22Rv1 (cell line): ENCODE data around the gene SAMD13.

Experiments
- H3K27ac ChIP-seq: fragments of 450-650 bp; 2 replicates; pipeline ENCODE4 v1.5.1; 2017
- ZFX ChIP-seq: fragments of 450-650 bp; IDR thresholded peaks from 2 replicates; pipeline ENCODE4 v1.6.1; 2017; ENCODE audit warnings: antibody characterized with exemption, borderline replicate concordance
- TF ChIP-seq, protein P1 (sequence below): fragments of 450-650 bp; IDR thresholded peaks from 2 replicates; pipeline ENCODE4 v1.5.1; 2017; ENCODE audit warnings: mild to moderate bottlenecking

Gene SAMD13

DNA sequence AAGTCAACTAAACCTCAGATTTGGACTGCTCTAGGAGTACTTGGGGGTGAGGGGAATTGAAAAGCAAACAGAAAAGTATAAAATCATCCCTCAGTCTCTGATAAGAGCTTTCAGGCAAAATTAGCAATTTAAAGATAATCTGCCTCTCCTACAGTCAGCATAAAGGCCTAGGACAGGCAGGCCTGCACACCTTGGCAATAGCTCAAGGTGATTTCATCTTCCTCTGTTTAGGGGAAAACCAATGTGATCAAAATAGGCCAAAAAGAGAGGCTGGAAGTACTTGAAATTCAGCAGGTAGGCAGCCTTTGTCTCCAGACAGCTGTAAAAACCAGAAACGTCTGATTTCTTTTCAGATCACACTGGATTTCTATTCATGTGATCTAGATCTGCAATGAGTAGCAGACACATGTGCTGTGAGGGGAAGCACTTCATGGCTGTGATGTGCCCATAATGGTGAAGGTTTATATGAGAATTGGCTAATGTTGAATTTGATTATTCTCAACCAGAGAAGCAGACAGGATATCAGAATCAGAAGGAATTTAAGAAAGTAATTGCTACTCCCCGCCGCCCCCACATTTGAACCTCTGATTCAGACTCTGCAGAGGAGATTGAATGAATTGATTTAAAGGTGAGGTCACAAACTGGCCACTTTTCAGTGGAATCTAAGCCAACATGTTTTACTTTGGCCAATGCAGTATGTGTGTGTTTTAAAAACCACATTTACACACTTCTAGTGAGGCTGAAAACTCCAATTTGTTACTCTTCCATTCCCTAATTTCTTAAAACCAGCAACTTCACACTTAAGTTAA is 51.0 kb downstream of the SAMD13 start:
- no peak overlapping the region for H3K27ac ChIP-seq
- TF ChIP-seq, protein P1, sequence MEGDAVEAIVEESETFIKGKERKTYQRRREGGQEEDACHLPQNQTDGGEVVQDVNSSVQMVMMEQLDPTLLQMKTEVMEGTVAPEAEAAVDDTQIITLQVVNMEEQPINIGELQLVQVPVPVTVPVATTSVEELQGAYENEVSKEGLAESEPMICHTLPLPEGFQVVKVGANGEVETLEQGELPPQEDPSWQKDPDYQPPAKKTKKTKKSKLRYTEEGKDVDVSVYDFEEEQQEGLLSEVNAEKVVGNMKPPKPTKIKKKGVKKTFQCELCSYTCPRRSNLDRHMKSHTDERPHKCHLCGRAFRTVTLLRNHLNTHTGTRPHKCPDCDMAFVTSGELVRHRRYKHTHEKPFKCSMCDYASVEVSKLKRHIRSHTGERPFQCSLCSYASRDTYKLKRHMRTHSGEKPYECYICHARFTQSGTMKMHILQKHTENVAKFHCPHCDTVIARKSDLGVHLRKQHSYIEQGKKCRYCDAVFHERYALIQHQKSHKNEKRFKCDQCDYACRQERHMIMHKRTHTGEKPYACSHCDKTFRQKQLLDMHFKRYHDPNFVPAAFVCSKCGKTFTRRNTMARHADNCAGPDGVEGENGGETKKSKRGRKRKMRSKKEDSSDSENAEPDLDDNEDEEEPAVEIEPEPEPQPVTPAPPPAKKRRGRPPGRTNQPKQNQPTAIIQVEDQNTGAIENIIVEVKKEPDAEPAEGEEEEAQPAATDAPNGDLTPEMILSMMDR = no peak
- TF ChIP-seq ZFX = no peak

DNA sequence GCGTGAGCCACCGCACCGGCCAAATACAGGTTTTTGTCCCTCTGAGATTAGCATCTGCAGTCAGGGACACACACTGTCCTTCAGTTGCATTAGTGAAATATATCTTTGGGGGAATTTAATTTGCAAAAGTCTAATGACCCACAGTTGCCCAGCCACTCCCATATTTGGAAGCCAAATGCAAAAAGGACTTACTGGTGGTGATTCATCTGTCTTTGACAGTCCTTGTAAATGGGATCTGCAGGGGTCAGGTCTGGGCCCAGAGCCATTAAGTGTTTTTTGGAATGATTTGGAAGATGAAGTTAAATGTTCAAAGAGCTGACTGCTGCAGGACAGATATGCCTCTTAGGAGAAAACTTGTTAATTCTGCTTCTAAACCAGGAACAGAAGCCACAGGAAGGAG is 52.2 kb downstream of the SAMD13 start:
- H3K27ac ChIP-seq = no peak overlapping the region
- TF ChIP-seq, protein P1 = no peak

DNA sequence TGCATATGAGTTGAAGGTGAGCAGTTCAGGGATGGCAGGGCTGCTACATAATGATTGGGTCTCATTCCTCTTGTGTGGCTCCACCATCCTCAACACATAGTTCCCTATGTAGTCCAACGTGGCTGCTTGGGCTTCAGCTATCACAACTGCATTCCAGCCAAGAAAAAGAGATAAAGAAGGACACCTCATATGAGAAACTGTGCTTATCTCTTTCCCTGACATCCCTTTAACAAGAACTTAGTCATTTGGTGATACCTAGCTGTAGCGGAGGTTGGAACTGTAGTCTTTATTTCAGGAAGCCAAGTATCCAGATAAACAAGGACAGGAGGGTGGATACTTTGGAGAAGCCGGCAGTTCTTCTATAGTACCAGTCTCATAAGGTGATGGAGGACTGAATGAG is 54.0 kb downstream of the SAMD13 start:
- H3K27ac ChIP-seq = no peak overlapping the region
- TF ChIP-seq ZFX = no peak
- TF ChIP-seq, protein P1 = no peak

DNA sequence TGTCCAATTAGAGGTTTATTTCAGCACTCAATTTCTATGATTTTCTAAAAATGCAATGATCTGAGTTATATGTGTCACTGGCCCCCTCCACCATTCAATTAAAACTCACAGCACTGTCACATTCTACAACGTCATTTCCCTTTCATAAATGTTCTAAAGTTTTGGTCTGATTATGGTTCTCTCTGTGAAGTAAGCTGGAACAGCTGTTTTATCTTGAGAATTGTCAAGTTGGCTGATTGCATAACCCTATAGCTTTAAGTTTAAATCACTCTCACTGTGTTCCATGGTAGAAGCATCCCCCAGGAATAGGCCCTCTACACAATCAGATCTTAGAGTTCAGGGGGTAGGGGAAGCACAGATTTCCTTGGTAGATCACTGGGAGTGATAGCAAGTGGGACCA is 55.4 kb downstream of the SAMD13 start:
- H3K27ac ChIP-seq = no peak overlapping the region
- no peak for TF ChIP-seq ZFX
- TF ChIP-seq, protein P1 = no peak

DNA sequence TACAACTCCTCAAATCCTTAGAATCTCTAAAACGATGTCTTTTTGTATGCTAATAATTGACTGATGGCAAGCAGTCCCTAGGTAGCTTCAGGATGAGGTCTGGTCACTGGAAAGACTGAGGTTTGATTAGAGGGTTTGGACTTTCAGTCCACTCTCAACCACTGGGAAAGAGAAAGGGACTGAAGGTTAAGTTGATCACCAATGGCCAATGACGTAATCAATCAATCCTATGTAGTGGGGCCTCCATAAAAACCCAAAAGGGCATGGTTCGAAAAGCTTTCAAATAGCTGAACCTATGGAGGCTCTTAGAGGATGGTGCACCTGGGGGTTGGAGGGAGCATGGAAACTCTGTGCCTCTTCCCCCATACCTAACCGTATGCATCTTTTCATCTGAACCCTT is 57.2 kb downstream of the SAMD13 start:
- TF ChIP-seq ZFX = no peak
- TF ChIP-seq, protein P1 = no peak
- H3K27ac ChIP-seq = no peak overlapping the region

DNA sequence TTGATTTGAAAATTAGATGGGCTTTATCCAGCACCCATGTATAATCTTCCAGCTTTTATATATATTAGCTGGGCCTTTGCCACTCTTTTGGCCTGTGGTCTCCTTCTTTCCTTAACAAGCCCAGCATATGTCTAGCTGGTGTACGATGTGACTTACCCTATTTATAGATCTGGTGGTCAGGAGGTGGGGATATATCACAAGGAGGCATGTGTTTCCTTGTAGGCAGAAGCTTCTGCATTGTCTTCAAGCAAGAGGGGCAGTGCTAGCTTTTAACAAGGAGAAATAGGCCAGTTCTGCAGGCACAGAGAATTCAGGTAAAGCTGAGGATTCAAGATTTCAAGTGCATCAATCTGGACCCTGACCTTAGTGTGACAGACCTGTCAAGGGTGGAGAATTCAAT is 58.8 kb downstream of the SAMD13 start:
- TF ChIP-seq, protein P1 = no peak
- TF ChIP-seq ZFX = no peak
- no peak overlapping the region for H3K27ac ChIP-seq

DNA sequence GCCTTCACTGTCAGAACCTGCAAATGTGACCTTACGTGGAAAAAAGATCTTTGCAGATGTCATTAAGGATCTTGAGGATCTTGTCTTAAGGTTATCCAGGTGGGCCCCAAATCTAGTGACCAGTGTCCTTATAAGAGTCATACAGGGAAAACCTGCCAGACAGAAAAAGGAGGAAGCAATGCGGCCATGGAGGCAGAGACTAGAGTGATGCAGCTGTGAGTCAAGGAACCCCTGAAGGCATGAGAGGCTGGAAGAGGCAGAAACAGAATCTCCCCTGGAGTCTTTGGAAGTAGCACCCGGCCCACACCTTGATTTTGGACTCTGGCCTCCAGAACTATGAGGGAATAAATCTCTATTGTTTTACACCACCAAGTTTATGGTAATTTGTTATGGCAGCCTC is 60.3 kb downstream of the SAMD13 start:
- H3K27ac ChIP-seq = no peak overlapping the region

More for the DNA sequence above, 60.3 kb downstream of the SAMD13 start:
- TF ChIP-seq, protein P1 = no peak
- no peak for TF ChIP-seq ZFX
